B cell (primary cell): ENCODE data around the gene FHIT. TPM values are rescaled to one million over a fixed set of nuclear protein-coding genes. Genes with fewer than 3 reads are reported as not detected.

Source experiments
- ATAC-seq: fragments of 200-7000 bp; cut with Tn5 transposase; one replicate; pipeline ENCODE4 v1.10.0; 2021; ENCODE audit warnings: low read depth, mild to moderate bottlenecking, moderate number of reproducible peaks, moderate library complexity
- CTCF ChIA-PET: fragments of 350-600 bp; sonication (Branson Sonifier 250); formaldehyde crosslinking; loops from one replicate; lab custom pipeline; 2021; ENCODE audit warnings: antibody characterized with exemption, inconsistent platforms; lab: Charles Lee
- POLR2A ChIA-PET: fragments of 350-600 bp; sonication (Branson Sonifier 250); formaldehyde crosslinking; loops from one replicate; lab custom pipeline; 2021; ENCODE audit warnings: antibody characterized with exemption; lab: Charles Lee
- DNase-seq: peaks from one replicate; pipeline ENCODE4 v3.0.0; 2013
- H2AFZ ChIP-seq: 2 replicates; pipeline ENCODE4 v1.6.1; 2012; ENCODE audit warnings: mild to moderate bottlenecking, low read depth, low read length; ENCODE audit not compliant: insufficient read depth, poor library complexity, severe bottlenecking
- H3K27ac ChIP-seq, 2 donors: 1 replicate in 1 of 2; 2 replicates in 1 of 2; pipeline ENCODE4 v1.5.1; 2012 to 2013; ENCODE audit warnings: low read length in 2 of 2, mild to moderate bottlenecking in 2 of 2, moderate library complexity in 1 of 2
- H3K27me3 ChIP-seq, 4 experiments: fragments of 200-600 bp in 1 of 4; sonication (generic) in 1 of 4; replicated peaks in 1 of 4; 1 replicate in 2 of 4; 2 replicates in 2 of 4; pipeline versions ENCODE4 v1.6.1 to v1.7.0; 2013 to 2016; ENCODE audit warnings: low read length in 3 of 4, mild to moderate bottlenecking in 2 of 4, mixed read lengths in 1 of 4, moderate library complexity in 1 of 4; ENCODE audit not compliant: insufficient read depth in 4 of 4, control insufficient read depth in 3 of 4; ENCODE audit errors: control extremely low read depth in 1 of 4
- H3K36me3 ChIP-seq, 2 experiments: replicated peaks in 1 of 2; 1 replicate in 1 of 2; 2 replicates in 1 of 2; pipeline versions ENCODE4 v1.6.1 to v1.7.1; 2013; ENCODE audit warnings: low read length in 1 of 2; ENCODE audit not compliant: insufficient read depth in 2 of 2, control insufficient read depth in 1 of 2; ENCODE audit errors: control extremely low read depth in 1 of 2, extremely low read depth in 1 of 2
- H3K4me1 ChIP-seq, 2 donors: fragments of 200-600 bp in 1 of 2; sonication (generic) in 1 of 2; 1 replicate in 1 of 2; 2 replicates in 1 of 2; pipeline versions ENCODE4 v1.5.1 to v1.6.1; 2013 to 2017; ENCODE audit warnings: low read length in 2 of 2; ENCODE audit not compliant: control insufficient read depth in 2 of 2, insufficient read depth in 2 of 2
- H3K4me2 ChIP-seq: replicated peaks from 2 replicates; pipeline ENCODE3; 2012; ENCODE audit warnings: mild to moderate bottlenecking, low read depth, low read length; ENCODE audit not compliant: poor library complexity, severe bottlenecking
- H3K4me3 ChIP-seq, 5 experiments: fragments of 200-600 bp in 1 of 5; sonication (generic) in 1 of 5; 1 replicate in 3 of 5; 2 replicates in 2 of 5; pipeline versions ENCODE4 v1.5.1 to v1.7.0; 2011 to 2016; ENCODE audit warnings: low read length in 4 of 5, mild to moderate bottlenecking in 4 of 5, low read depth in 2 of 5, control low read depth in 1 of 5, moderate library complexity in 1 of 5; ENCODE audit not compliant: insufficient read depth in 1 of 5; ENCODE audit errors: control extremely low read depth in 1 of 5, extremely low read depth in 1 of 5
- H3K79me2 ChIP-seq: fragments of 200-600 bp; sonication (generic); one replicate; pipeline ENCODE4 v1.6.0; 2016; ENCODE audit warnings: low read length; ENCODE audit not compliant: control insufficient read depth, insufficient read depth
- H3K9ac ChIP-seq: fragments of 200-600 bp; sonication (generic); 2 replicates; pipeline ENCODE4 v1.6.1; 2017; ENCODE audit warnings: mild to moderate bottlenecking, low read length, moderate library complexity
- H3K9me3 ChIP-seq, 3 donors: one replicate each; pipeline versions ENCODE4 v1.6.1 to v1.7.1; 2013; ENCODE audit warnings: low read length in 2 of 3; ENCODE audit not compliant: control insufficient read depth in 2 of 3, insufficient read depth in 1 of 3; ENCODE audit errors: control extremely low read depth in 1 of 3
- H4K20me1 ChIP-seq: 2 replicates; pipeline ENCODE4 v1.6.0; 2012; ENCODE audit warnings: mild to moderate bottlenecking, low read length; ENCODE audit not compliant: insufficient read depth, control insufficient read depth, poor library complexity, severe bottlenecking
- H3K27ac Mint-ChIP-seq: one replicate; pipeline ENCODE4 v1.8.0; 2021; ENCODE audit warnings: mixed read lengths
- H3K27me3 Mint-ChIP-seq: one replicate; pipeline ENCODE4 v1.8.0; 2021; ENCODE audit warnings: mixed read lengths
- H3K4me1 Mint-ChIP-seq: one replicate; pipeline ENCODE4 v1.8.0; 2021; ENCODE audit warnings: mixed read lengths
- H3K4me3 Mint-ChIP-seq: one replicate; pipeline ENCODE4 v1.8.0; 2021; ENCODE audit warnings: mixed read lengths
- H3K9me3 Mint-ChIP-seq: one replicate; pipeline ENCODE4 v1.8.0; 2022; ENCODE audit warnings: mixed read lengths; ENCODE audit not compliant: insufficient read depth
- CTCF ChIP-seq: fragments of 200-600 bp; IDR thresholded peaks from one replicate; pipeline ENCODE4 v1.8.0; 2022; ENCODE audit warnings: antibody characterized with exemption, mild to moderate bottlenecking
- EZH2 ChIP-seq: IDR thresholded peaks from 2 replicates; pipeline ENCODE4 v1.6.1; 2012; ENCODE audit warnings: borderline replicate concordance, low read depth, mild to moderate bottlenecking, moderate library complexity, low read length; ENCODE audit not compliant: insufficient read depth, poor library complexity, severe bottlenecking
- WGBS: methylation state at CpG from one replicate; pipeline ENCODE4 v1.1.5; 2013; ENCODE audit warnings: missing lambda C conversion rate; ENCODE audit not compliant: insufficient coverage; 5-methylcytosine and 5-hydroxymethylcytosine counted together
- intact Hi-C: fragments of 100-400 bp; cut with micrococcal nuclease; formaldehyde crosslinking; loops from one replicate; pipeline ENCODE4 v1.10.0; 2022
- polyA plus RNA-seq: library from polyadenylated mRNA; depleted of rRNA; stranded (reverse); fragments of >200 nt; gene quantifications from 2 replicates; pipeline ENCODE4 v1.2.3, GENCODE V29; 2012
- total RNA-seq, 2 donors: library from RNA; stranded (reverse); fragments of 120-200 nt in 1 of 2; gene quantifications; 1 replicate in 1 of 2; 2 replicates in 1 of 2; pipeline versions ENCODE4 v1.2.3 to v1.2.4, GENCODE V29; 2013 to 2022

The FHIT gene
- total and polyA plus RNA-seq, 2 donors (not counting 1 experiment from before 2014, with no cell fraction given): 1.7 to 7.8 TPM

GRCh38 chr3:61093364-61093763, 157.9 kb downstream of the FHIT start:
- WGBS: 80% methylated on average over 2 of the region's 2 CpGs
- ATAC-seq: no peak
- H3K9me3 Mint-ChIP-seq: no peaks in the 10 kb centered on the region
- intact Hi-C loops: no loop called here
- H3K27ac Mint-ChIP-seq: no peak overlapping the region
- H4K20me1 ChIP-seq: no peaks in the 10 kb centered on the region
- H3K4me2 ChIP-seq: no peak overlapping the region
- no peaks in the 10 kb centered on the region for H3K4me1 ChIP-seq
- CTCF ChIA-PET: no interaction called here
- no peak overlapping the region for H2AFZ ChIP-seq
- no peak for DNase-seq
- no peak overlapping the region for H3K4me3 ChIP-seq
- no peaks in the 10 kb centered on the region for H3K9me3 ChIP-seq
- no peak for TF ChIP-seq EZH2
- no peak for TF ChIP-seq CTCF
- H3K36me3 ChIP-seq: no peaks in the 10 kb centered on the region
- H3K4me3 Mint-ChIP-seq: no peak overlapping the region
- H3K27ac ChIP-seq: no peak overlapping the region
- no peaks in the 10 kb centered on the region for H3K4me1 Mint-ChIP-seq
- H3K27me3 ChIP-seq: no peaks in the 10 kb centered on the region
- no peaks in the 10 kb centered on the region for H3K79me2 ChIP-seq
- no peak overlapping the region for H3K9ac ChIP-seq
- POLR2A ChIA-PET: no interaction called here
- H3K27me3 Mint-ChIP-seq: no peaks in the 10 kb centered on the region

DNA sequence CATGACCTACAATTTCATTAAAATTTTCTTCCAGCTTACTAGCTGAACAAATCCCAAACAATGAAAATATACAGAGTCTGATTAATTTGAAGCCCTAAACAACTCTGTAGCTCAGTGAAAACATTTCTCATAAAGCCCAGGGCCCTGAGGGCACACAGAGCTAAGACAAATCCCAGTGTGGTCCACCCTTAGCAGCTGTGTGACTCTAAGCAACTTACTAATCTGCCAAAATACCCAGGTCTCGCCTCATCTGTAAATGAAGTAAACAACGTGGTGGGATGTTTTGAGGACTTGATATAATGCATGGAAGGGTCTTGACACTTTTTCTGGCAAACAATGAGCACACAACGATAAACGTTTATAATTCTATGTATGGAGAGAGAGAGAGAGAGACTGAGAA, 158.4 kb downstream of the FHIT start:
- POLR2A ChIA-PET: no interaction called here
- Histone ChIP-seq H3K27ac (no peak overlapping the region), H3K4me1 (no peaks in the 10 kb centered on the region), H3K27me3 (no peaks in the 10 kb centered on the region), H4K20me1 (no peaks in the 10 kb centered on the region), H3K79me2 (no peaks in the 10 kb centered on the region), H3K9me3 (no peaks in the 10 kb centered on the region), H3K36me3 (no peaks in the 10 kb centered on the region), H3K4me2 (no peak overlapping the region), H3K9ac (no peak overlapping the region), H2AFZ (no peak overlapping the region), H3K4me3 (no peak overlapping the region)
- H3K27me3 Mint-ChIP-seq: no peaks in the 10 kb centered on the region
- CTCF ChIA-PET: no interaction called here
- WGBS: 92% methylated on average over 4 of the region's 4 CpGs
- no peak overlapping the region for H3K4me3 Mint-ChIP-seq
- TF ChIP-seq CTCF (no peak), EZH2 (no peak)
- DNase-seq (no peak), ATAC-seq (no peak)
- H3K27ac Mint-ChIP-seq: no peak overlapping the region
- intact Hi-C loops: no loop called here
- H3K9me3 Mint-ChIP-seq: no peaks in the 10 kb centered on the region
- H3K4me1 Mint-ChIP-seq: no peaks in the 10 kb centered on the region
